HG03159 (cell line): ENCODE results near the gene CPXM1.
"Not testable (repeated sequence)": the region's sequence is repeated elsewhere in the genome, so short reads cannot be mapped to it uniquely, and the experiment has no call there.

Source experiments
- ATAC-seq: cut with Tn5 transposase; IDR thresholded peaks from one replicate; pipeline ENCODE4 v1.9.1; 2021; ENCODE audit warnings: mild to moderate bottlenecking, moderate library complexity; ENCODE audit not compliant: unreplicated experiment

CPXM1 gene

GRCh38 chr20:2800521-2801285 lies at the start of gene CPXM1:
Gene CPXM1, minus strand, starts transcription at chr20:2800627. Its CDS starts 55 bp downstream, at chr20:2800572.
- ATAC-seq: peak; percentile 78

- ATAC-seq: no peak
Observed at GRCh38 chr20:2849529-2849928, 49.1 kb upstream of the CPXM1 start.

GRCh38 chr20:2847802-2848201 lies 47.4 kb upstream of the CPXM1 start:
- ATAC-seq: no peak

GRCh38 chr20:2846698-2847097 lies 46.3 kb upstream of the CPXM1 start:
- ATAC-seq: no peak

- no peak for ATAC-seq
Observed at GRCh38 chr20:2845607-2846006, 45.2 kb upstream of the CPXM1 start.

GRCh38 chr20:2840967-2841531 lies 40.6 kb upstream of the CPXM1 start:
- ATAC-seq: peak; percentile 36

GRCh38 chr20:2840138-2840966 lies 39.9 kb upstream of the CPXM1 start, which contains the start of the genes PCED1A and VPS16:
Gene PCED1A, minus strand, starts transcription at chr20:2840655. Its CDS starts 743 bp downstream, at chr20:2839912.
Gene VPS16, plus strand, starts transcription at chr20:2840745. Its CDS starts 30 bp downstream, at chr20:2840775.
- peak; percentile 96 for ATAC-seq

GRCh38 chr20:2839732-2840137 lies 39.3 kb upstream of the CPXM1 start:
- ATAC-seq: no peak

- ATAC-seq: no peak
Observed at GRCh38 chr20:2838847-2839671, 38.6 kb upstream of the CPXM1 start.

GRCh38 chr20:2838170-2838797 lies 37.9 kb upstream of the CPXM1 start:
- no peak for ATAC-seq

GRCh38 chr20:2837221-2837960 lies 37.0 kb upstream of the CPXM1 start:
- ATAC-seq: no peak

GRCh38 chr20:2836035-2836434 lies 35.6 kb upstream of the CPXM1 start:
- no peak for ATAC-seq

- no peak for ATAC-seq
Observed at GRCh38 chr20:2835331-2835796, 34.9 kb upstream of the CPXM1 start.

- no peak for ATAC-seq
Observed at GRCh38 chr20:2834401-2835110, 34.1 kb upstream of the CPXM1 start.

GRCh38 chr20:2833761-2834160 lies 33.3 kb upstream of the CPXM1 start:
- ATAC-seq: no peak

- not testable (repeated sequence) for ATAC-seq
Observed at GRCh38 chr20:2831206-2831605, 30.8 kb upstream of the CPXM1 start.

- ATAC-seq: no peak
Observed at GRCh38 chr20:2829376-2829775, 28.9 kb upstream of the CPXM1 start.

GRCh38 chr20:2826655-2827054 lies 26.2 kb upstream of the CPXM1 start:
- ATAC-seq: no peak

GRCh38 chr20:2825761-2826160 lies 25.3 kb upstream of the CPXM1 start:
- no peak for ATAC-seq
